Thyroid gland (tissue), 4 donors: Measurements from ENCODE around the gene DTHD1.

ENCODE experiments used
- CTCF ChIP-seq, 6 experiments: fragments of 200-600 bp in 3 of 6; fragments of 450-650 bp in 3 of 6; sonication (generic) in 3 of 6; IDR thresholded peaks; one replicate each; pipeline ENCODE4 v1.5.1; 2016 to 2019; ENCODE audit warnings: antibody characterized with exemption in 6 of 6, mild to moderate bottlenecking in 2 of 6, inconsistent platforms in 1 of 6, moderate library complexity in 1 of 6
- POLR2A ChIP-seq, 2 donors: fragments of 450-650 bp; IDR thresholded peaks; one replicate each; pipeline ENCODE4 v1.6.1; 2017; ENCODE audit warnings: antibody characterized with exemption in 2 of 2, mild to moderate bottlenecking in 2 of 2, moderate library complexity in 1 of 2

DNA sequence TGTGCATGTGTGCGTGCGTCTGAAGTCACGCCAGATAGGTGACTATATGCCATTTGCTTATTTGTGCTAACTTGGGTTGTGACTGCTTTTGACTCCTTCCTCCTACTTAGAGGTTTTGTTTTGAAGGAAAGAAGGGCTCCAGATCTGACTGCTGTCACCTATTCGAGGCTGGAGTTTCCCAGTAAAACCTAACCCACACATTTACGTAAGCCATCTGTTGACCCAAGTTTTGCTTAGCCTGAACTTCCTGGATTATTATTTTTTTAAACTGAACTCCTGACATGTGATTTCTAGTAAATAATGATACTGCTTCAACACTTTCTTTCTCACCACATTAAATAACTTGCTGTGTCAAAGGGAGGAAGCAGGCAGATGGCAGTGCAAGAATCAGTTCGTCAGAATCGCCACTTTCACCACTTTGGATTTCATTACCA lies 41.5 kb downstream of the DTHD1 start:
- no peak for TF ChIP-seq CTCF (IDR thresholded peaks at IDR 0.05)
- TF ChIP-seq POLR2A (IDR thresholded peaks at IDR 0.05): no peak
